Measurements from ENCODE around the gene SUMO3. TPM values are rescaled to one million over a fixed set of nuclear protein-coding genes. Genes with fewer than 3 reads are reported as not detected.

The SUMO3 gene
- 105 TPM for polyA plus RNA-seq (2013, experiment 1 of 2; ENCODE audit: insufficient read length)
- 106 TPM for polyA plus RNA-seq (2013, experiment 2 of 2; ENCODE audit: insufficient read length)

DNA sequence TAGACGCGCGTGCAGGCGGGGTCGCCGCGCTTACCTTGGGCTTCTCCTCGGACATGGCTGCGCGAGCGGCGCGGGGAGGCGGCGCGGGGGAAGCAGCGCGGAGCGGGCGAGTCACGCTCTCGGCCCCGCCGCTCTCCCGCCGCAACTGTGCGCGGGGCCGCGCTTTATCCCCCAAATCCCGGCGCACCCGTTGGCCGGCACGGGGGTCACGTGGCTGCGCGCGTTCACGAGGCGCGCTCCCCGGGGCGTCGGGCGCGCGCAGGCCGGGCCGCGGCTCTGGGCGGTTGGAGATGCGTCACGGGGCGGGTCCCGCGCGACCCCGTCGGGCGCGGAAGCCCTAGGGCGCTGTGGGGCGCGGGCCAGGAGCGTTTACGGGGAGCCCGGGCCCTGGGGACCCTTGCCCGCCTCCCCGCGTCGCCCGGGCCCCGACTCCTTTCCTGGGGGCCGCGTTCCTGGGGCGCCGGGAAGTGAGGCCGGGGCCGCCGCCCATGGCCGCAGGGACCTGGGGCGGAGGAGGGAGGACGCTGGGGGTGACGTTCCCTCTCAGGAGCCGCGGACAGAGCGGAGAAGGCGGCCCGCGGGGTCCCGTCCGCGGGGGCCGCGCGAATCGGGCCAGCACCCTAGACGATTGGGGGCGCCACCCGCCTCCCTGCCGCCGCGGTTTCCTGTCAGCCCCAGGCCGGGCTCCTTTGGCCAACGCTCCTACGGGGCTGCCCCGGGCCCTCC, at the start of gene SUMO3:
SUMO3 (minus strand) TSS at position 149 of the 726 bp plus-strand sequence; CDS start at position 55, 94 bp downstream.
- peak; percentile 88 for DNase-seq

DNA sequence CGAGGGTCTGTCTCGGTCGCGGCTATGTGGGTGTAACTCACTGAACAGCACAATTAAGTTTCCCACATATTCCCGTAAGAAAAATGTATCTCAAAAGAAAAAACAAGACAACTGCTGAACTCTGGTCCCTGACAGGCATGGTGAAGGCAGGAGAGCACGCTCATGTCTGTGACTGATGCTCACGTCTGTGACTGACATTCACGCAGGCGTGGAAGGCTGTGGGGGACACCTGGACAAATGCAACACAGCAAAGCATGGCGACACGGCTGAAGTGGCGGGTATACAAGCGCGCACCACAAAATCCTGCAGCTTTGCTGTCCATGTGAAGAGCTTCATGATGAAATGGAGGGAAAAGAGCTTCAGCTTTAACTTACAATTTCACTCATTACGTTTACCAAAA, 49.6 kb upstream of the SUMO3 start:
- no peak for DNase-seq

DNA sequence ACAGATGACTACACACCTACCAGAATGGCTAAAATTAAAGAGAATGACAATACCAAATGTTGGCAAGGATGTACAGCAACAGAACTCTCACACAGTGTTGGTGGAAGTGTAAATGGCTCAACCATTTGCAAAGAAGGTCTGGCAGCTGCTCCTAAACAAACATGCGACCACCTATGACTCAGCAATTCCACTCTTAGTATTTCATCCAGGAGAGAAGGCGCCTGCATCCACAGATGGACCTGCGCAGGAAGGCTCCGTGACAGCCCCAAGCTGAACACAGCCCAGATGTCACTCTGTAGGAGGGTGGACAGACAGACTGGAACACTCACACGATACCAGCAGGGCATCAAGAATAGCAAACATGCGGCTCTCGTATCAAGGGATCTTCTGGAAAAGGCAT, 48.9 kb upstream of the SUMO3 start:
- DNase-seq: peak; percentile 68

DNA sequence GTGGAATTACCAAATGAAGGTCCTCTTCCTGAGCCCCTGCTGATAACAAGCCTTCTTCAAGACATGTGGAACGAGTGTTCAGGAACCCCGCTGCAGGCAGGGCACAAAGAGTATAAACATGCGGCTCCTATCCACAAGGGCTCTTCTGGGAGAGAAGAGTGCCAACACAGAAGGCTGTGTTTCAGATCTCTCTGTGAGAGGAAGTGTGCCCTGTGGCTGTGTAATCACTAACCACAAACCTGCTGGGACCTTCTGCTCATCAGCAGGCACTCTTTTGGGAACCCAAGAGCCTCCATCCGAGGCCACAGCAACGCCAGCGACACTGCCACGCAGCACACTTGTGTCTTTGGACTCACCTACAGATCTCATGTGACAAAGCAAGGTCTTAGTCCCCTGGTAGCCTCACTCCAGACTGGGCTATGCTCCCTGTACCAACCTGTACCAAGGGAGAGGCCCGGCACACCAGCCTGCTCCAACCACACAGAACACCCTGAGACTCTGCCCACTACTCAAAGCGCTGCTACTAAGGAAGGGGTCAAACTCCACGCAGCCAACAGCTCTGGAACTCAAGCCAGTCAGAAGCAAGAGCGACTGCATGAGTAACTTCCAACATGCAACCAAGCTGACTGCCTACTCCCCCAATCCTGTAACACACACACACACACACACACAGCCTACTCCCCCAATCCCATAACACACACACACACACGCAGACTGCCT, 47.9 kb upstream of the SUMO3 start:
- DNase-seq: no peak

GRCh38 chr21:44862869-44863685, 45.2 kb upstream of the SUMO3 start:
- DNase-seq: no peak

DNA sequence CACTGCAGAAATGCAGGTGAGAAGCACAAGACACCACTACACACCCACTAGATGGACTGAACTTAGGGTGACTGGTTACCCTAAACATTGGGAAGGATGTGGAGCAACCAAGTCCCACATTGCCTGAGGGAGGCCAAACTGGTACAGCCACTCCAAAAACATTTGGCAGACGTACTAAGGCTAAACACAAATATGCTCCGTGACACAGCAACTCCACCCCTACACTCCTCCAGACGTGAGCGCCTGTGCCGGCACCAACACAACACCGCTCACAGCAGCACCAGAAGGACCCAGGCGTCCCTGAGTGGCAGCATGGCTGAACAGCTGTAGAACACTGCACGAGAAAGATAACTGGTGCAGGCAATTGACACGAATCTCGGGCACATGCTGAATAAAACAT, 40.9 kb upstream of the SUMO3 start:
- no peak for DNase-seq

DNA sequence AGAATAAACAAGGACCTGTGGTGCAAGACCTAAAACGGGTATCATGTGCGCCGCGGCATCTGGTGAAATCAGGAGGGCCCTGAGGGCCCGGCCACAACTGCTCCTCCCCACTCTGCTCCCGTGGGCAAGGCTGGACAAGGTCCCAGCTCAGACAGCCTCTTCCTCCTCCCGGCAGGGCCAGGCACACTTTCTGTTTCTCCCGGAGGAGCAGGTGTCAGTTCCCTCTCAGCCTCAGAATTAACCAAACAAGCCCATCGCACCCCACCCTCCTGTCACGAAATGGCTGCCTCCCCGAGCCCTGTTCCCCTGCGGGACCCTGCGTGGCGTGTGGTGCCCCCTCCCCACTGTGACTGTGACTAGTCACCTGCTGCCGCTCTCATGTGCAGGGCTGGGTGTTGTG, 40.4 kb upstream of the SUMO3 start:
- no peak for DNase-seq

DNA sequence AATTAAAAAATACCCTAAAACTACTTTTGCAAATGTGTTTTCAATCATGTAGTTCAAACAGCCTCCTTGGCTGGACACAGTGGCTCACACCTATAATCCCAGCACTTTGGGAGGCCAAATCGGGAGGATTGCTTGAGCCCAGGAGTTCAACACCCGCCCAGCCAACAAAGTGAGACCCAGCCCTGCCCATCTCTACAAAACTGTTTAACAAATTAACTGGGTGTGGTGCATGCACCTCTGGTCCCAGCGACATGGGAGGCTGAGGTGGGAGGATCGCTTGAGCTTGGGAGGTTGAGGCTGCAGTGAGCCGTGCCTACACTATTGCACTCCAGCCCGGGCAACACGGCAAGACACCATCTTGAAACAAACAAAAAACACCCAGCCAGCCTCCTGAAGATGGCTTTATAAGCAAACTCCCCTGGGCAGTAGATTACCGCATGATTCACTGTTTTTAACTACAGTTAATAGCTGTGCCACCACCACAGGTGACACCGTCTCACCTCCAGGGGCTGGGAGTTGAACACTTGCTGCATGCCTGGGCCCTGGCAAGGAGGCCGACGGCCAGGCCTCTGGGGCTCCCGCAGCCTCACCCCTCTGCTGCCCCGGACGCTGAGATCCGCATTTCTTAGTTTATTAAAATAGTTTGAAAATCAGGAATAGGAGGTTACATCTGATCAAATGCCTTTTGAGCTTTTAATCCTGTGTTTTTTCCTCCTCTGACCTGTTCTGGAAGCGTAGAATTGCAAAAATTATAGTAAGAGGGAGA, 39.4 kb upstream of the SUMO3 start:
- DNase-seq: no peak

GRCh38 chr21:44856131-44856530, 38.3 kb upstream of the SUMO3 start:
- DNase-seq: no peak

DNA sequence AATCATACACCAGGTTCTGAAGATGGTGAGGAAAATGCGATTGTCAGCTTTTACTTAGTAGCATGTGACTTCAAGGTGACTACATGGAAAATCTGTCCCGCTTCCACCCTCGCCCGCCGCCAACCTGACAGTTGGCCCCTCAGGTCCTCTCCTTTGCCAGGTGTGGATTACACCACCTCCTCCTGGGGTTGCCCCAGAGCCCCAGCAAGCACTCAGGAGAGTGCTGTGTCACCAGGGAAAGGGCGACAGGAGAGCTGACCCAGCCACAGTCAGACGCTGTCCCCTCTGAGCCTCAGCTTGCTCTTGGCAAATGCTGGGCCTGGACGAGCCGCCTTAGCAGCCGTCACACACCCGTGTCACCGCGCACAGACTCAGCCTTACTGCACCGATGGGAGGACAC, 37.7 kb upstream of the SUMO3 start:
- no peak for DNase-seq

- no peak for DNase-seq
Observed at GRCh38 chr21:44854664-44855446, 37.0 kb upstream of the SUMO3 start.

DNA sequence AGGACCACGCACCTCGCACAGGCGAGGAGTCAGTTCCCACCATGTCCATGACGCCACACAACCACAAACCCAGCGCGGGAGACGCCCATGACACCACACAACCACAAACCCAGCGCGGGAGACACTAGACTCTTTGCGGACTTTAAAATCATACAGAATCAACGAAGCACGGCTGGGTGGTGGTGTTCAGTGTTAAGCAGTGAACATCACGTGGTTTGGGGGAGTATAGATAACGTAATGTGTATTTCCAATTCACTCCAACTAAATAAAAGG, 36.5 kb upstream of the SUMO3 start:
- DNase-seq: no peak

- no peak for DNase-seq
Observed at GRCh38 chr21:44853601-44854390, 35.9 kb upstream of the SUMO3 start.

GRCh38 chr21:44850905-44851657, 33.2 kb upstream of the SUMO3 start:
- DNase-seq: no peak

DNA sequence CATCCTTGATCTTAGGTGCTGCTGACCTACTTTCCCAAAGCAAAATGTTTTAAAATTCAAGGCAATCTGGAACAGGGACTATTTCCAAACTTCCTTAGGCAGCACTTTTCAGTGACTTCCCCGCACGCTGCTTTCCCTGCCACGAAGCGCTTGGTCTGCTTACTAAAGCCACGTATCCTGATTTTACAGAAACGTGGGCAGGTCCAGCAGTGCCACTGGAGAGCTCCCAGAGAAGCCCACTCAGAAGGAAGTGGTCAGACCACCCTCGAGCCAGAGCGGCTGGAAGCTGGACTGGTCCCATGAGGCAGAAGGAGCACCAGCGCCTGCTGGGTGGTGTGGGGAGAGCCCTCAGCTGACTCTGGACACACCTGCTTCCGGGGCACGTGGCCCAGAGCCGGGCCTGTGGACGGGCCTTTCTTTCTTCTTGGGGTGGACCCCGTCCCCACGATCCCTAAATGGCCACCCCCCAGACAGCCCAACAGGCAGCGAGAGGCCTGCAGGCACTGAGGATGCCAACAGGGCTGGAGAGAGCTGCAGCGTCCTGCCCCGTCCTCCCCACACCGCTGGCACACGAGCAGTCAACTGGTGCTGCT, 32.4 kb upstream of the SUMO3 start:
- no peak for DNase-seq

- no peak for DNase-seq
Observed at GRCh38 chr21:44849616-44850130, 31.8 kb upstream of the SUMO3 start.

DNA sequence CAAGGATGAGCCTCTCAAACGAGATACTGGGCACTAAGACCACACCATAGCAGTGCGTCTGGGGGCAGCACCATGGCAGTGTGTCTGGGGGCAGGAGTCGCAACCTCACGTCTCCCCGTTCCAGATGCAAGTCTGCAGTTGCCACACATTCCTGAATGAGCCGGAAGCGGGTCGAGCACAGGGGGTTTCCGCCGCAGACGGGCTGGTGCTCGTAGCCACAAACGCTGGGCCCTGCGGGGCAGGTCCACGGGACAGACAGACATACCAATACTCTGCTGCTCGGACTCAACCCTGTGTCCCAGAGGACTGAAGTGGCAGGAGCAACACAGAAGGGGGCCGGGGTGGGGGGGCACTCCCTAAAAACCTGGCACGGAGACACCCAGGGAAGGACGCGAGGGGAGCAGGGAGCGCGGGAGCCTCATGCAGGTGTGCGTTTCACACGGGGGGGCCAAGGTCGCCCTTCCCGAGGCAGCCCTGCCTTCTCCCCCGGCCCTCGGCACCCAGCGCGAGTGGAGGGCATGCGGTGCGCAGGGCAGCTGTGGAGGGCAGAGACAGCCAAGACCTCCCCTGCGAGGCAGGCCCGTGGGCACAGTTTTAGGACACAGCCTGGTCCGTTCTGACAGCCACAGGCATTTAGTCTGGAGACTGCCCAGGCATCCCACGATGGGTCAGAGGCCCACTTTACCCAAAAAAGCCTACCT, 31.1 kb upstream of the SUMO3 start:
- DNase-seq: no peak

DNA sequence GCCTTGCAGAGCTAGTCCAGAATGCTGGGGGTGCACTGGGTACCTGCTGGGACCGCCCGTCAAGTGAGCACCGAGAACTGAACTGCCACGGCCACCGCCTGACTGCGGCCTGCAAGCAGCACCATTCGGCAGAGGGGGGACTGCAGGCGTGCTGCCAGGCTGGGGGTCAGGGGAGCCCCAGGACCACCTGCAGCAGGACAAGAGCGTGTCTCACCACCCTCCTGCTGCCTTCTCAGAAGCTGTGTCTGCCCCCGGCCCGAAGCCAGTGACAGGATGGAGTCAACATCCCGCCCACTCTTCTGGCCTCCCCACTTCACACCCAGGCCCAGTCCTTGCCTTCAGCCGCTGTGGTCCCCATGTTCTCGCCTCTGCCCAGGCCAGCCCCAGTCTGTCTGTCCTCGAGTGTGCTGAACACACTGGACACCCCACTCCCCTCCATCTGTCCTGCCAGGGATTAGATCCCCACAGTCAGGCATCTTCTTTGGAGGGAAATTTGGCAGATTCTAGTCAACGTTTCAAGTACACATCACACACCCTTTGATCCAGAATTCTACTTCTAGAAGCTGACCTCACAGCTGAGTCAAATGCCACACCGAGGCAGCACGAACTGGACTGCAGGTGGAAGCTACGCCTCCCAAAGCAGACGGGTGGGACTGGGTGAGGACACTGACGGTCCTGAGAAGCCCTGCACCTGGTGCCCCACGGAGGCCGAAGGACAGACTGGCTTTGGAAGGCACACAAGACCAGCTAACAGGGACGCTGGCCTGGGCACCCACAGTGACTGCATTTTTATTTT, 29.6 kb upstream of the SUMO3 start:
- no peak for DNase-seq

Data from fibroblast of skin of scalp (primary cell).